ENCODE data around the gene APOA4. TPM values are rescaled to one million over a fixed set of nuclear protein-coding genes. Genes with fewer than 3 reads are reported as not detected.

The APOA4 gene
- total and polyA plus RNA-seq, 2 of the 13 experiments (the other 11 are each of a cell fraction or from before 2014, with no cell fraction given) = 3.8 to 7.2 TPM

DNA sequence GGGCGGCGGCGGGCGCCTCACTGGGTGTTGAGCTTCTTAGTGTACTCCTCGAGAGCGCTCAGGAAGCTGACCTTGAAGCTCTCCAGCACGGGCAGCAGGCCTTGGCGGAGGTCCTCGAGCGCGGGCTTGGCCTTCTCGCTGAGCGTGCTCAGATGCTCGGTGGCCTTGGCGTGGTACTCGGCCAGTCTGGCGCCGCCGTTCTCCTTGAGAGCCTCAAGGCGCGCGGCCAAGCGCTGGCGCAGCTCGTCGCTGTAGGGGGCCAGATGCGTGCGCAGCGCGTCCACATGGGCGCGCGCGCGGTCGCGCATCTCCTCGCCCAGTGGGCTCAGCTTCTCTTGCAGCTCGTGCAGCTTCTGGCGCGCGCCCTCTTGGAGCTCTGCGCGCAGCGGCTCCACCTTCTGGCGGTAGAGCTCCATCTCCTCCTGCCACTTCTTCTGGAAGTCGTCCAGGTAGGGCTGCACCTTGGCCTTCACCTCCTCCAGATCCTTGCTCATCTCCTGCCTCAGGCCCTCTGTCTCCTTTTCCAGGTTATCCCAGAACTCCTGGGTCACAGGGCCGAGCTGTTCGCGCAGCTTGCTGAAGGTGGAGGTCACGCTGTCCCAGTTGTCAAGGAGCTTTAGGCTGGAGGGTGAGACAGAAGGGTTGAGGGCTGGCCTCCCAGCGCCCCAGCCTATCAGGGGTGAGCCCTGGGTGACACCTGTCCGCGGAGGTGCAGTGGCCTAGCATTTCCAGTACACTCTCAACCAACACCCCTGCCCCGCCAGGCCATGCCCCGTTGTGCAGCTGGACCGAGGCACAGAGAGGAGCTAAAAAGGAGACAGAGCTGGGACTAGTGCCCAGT, 12.9 kb upstream of the APOA4 start (continued):
- TF ChIP-seq, protein P1, sequence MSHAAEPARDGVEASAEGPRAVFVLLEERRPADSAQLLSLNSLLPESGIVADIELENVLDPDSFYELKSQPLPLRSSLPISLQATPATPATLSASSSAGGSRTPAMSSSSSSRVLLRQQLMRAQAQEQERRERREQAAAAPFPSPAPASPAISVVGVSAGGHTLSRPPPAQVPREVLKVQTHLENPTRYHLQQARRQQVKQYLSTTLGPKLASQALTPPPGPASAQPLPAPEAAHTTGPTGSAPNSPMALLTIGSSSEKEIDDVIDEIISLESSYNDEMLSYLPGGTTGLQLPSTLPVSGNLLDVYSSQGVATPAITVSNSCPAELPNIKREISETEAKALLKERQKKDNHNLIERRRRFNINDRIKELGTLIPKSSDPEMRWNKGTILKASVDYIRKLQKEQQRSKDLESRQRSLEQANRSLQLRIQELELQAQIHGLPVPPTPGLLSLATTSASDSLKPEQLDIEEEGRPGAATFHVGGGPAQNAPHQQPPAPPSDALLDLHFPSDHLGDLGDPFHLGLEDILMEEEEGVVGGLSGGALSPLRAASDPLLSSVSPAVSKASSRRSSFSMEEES (CRISPR knock-in tag; IDR thresholded peaks at IDR 0.05) = peak; percentile 41; the same call in 1 of the 2 replicates
- TF ChIP-seq ZNF775 (CRISPR knock-in tag; IDR thresholded peaks at IDR 0.05; ENCODE audit: borderline replicate concordance) = no peak
- TF ChIP-seq ZNF256 (CRISPR knock-in tag; conservative IDR thresholded peaks at IDR 0.05) = 0 out of 2 replicates have a peak, but pooled peaks have one; percentile 66
- TF ChIP-seq, protein P2, sequence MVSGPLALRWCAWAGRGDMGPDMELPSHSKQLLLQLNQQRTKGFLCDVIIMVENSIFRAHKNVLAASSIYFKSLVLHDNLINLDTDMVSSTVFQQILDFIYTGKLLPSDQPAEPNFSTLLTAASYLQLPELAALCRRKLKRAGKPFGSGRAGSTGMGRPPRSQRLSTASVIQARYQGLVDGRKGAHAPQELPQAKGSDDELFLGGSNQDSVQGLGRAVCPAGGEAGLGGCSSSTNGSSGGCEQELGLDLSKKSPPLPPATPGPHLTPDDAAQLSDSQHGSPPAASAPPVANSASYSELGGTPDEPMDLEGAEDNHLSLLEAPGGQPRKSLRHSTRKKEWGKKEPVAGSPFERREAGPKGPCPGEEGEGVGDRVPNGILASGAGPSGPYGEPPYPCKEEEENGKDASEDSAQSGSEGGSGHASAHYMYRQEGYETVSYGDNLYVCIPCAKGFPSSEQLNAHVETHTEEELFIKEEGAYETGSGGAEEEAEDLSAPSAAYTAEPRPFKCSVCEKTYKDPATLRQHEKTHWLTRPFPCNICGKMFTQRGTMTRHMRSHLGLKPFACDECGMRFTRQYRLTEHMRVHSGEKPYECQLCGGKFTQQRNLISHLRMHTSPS (CRISPR knock-in tag; IDR thresholded peaks at IDR 0.05; ENCODE audit: low read depth) = peak; percentile 31; the same call in 1 of the 2 replicates
- TF ChIP-seq, protein P3, sequence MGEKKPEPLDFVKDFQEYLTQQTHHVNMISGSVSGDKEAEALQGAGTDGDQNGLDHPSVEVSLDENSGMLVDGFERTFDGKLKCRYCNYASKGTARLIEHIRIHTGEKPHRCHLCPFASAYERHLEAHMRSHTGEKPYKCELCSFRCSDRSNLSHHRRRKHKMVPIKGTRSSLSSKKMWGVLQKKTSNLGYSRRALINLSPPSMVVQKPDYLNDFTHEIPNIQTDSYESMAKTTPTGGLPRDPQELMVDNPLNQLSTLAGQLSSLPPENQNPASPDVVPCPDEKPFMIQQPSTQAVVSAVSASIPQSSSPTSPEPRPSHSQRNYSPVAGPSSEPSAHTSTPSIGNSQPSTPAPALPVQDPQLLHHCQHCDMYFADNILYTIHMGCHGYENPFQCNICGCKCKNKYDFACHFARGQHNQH (CRISPR knock-in tag; IDR thresholded peaks at IDR 0.05) = no peak
- peak; percentile 64; the same call in 1 of the 2 replicates for TF ChIP-seq ZKSCAN5 (CRISPR knock-in tag; IDR thresholded peaks at IDR 0.05)
- TF ChIP-seq ZNF766 (CRISPR knock-in tag; IDR thresholded peaks at IDR 0.05; ENCODE audit: borderline replicate concordance) = no peak
- TF ChIP-seq SMAD9 (CRISPR knock-in tag; IDR thresholded peaks at IDR 0.05) = peak; percentile 71; the same call in 1 of the 2 replicates
- TF ChIP-seq, protein P4, sequence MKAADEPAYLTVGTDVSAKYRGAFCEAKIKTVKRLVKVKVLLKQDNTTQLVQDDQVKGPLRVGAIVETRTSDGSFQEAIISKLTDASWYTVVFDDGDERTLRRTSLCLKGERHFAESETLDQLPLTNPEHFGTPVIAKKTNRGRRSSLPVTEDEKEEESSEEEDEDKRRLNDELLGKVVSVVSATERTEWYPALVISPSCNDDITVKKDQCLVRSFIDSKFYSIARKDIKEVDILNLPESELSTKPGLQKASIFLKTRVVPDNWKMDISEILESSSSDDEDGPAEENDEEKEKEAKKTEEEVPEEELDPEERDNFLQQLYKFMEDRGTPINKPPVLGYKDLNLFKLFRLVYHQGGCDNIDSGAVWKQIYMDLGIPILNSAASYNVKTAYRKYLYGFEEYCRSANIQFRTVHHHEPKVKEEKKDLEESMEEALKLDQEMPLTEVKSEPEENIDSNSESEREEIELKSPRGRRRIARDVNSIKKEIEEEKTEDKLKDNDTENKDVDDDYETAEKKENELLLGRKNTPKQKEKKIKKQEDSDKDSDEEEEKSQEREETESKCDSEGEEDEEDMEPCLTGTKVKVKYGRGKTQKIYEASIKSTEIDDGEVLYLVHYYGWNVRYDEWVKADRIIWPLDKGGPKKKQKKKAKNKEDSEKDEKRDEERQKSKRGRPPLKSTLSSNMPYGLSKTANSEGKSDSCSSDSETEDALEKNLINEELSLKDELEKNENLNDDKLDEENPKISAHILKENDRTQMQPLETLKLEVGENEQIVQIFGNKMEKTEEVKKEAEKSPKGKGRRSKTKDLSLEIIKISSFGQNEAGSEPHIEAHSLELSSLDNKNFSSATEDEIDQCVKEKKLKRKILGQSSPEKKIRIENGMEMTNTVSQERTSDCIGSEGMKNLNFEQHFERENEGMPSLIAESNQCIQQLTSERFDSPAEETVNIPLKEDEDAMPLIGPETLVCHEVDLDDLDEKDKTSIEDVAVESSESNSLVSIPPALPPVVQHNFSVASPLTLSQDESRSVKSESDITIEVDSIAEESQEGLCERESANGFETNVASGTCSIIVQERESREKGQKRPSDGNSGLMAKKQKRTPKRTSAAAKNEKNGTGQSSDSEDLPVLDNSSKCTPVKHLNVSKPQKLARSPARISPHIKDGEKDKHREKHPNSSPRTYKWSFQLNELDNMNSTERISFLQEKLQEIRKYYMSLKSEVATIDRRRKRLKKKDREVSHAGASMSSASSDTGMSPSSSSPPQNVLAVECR (CRISPR knock-in tag; IDR thresholded peaks at IDR 0.05; ENCODE audit: borderline replicate concordance) = peak; percentile 58
- 0 out of 2 replicates have a peak, but pooled peaks have one; percentile 38 for TF ChIP-seq NKX3-1 (CRISPR knock-in tag; IDR thresholded peaks at IDR 0.05)
- no peak for TF ChIP-seq LCORL (IDR thresholded peaks at IDR 0.05)
- TF ChIP-seq LCORL (CRISPR knock-in tag; IDR thresholded peaks at IDR 0.05) = no peak; the same call in 1 of the 2 replicates
- TF ChIP-seq, protein P5, sequence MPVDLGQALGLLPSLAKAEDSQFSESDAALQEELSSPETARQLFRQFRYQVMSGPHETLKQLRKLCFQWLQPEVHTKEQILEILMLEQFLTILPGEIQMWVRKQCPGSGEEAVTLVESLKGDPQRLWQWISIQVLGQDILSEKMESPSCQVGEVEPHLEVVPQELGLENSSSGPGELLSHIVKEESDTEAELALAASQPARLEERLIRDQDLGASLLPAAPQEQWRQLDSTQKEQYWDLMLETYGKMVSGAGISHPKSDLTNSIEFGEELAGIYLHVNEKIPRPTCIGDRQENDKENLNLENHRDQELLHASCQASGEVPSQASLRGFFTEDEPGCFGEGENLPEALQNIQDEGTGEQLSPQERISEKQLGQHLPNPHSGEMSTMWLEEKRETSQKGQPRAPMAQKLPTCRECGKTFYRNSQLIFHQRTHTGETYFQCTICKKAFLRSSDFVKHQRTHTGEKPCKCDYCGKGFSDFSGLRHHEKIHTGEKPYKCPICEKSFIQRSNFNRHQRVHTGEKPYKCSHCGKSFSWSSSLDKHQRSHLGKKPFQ (CRISPR knock-in tag; IDR thresholded peaks at IDR 0.05; ENCODE audit: insufficient replicate concordance) = peak; percentile 70
- TF ChIP-seq ZSCAN30 (CRISPR knock-in tag; IDR thresholded peaks at IDR 0.05) = no peak
- TF ChIP-seq GABPB1 (CRISPR knock-in tag; IDR thresholded peaks at IDR 0.05) = peak; percentile 74
- TF ChIP-seq KAT7 (CRISPR knock-in tag; IDR thresholded peaks at IDR 0.05; ENCODE audit: borderline replicate concordance) = peak; percentile 55; the same call in 1 of the 2 replicates
- TF ChIP-seq EED (CRISPR knock-in tag; IDR thresholded peaks at IDR 0.05) = no peak; the same call in 1 of the 2 replicates
- no peak for TF ChIP-seq ZNF878 (CRISPR knock-in tag; IDR thresholded peaks at IDR 0.05)

Data from HepG2 (cell line).